ENCODE measurements around the gene DYDC1. TPM values are rescaled to one million over a fixed set of nuclear protein-coding genes. Genes with fewer than 3 reads are reported as not detected.

Gene DYDC1
- total RNA-seq, 4 donors from 2014 or later: not detected

- no peaks in the 10 kb centered on the region for H3K4me1 ChIP-seq
- DNase-seq: no peak
- H3K27me3 ChIP-seq: no peaks in the 10 kb centered on the region
- H3K4me3 ChIP-seq: no peak overlapping the region
- no peaks in the 10 kb centered on the region for H3K9me3 ChIP-seq
- no peak overlapping the region for H3K27ac ChIP-seq
- H3K36me3 ChIP-seq: no peaks in the 10 kb centered on the region
- no peak for TF ChIP-seq POLR2A (IDR thresholded peaks at IDR 0.05)
- TF ChIP-seq, protein P1, sequence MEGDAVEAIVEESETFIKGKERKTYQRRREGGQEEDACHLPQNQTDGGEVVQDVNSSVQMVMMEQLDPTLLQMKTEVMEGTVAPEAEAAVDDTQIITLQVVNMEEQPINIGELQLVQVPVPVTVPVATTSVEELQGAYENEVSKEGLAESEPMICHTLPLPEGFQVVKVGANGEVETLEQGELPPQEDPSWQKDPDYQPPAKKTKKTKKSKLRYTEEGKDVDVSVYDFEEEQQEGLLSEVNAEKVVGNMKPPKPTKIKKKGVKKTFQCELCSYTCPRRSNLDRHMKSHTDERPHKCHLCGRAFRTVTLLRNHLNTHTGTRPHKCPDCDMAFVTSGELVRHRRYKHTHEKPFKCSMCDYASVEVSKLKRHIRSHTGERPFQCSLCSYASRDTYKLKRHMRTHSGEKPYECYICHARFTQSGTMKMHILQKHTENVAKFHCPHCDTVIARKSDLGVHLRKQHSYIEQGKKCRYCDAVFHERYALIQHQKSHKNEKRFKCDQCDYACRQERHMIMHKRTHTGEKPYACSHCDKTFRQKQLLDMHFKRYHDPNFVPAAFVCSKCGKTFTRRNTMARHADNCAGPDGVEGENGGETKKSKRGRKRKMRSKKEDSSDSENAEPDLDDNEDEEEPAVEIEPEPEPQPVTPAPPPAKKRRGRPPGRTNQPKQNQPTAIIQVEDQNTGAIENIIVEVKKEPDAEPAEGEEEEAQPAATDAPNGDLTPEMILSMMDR (IDR thresholded peaks at IDR 0.05): no peak
- intact Hi-C loops (cut with DNase I; ENCODE audit: low total_unique reads): no loop called here
Measured at GRCh38 chr10:80290474-80291220, 65.9 kb downstream of the DYDC1 start.

DNA sequence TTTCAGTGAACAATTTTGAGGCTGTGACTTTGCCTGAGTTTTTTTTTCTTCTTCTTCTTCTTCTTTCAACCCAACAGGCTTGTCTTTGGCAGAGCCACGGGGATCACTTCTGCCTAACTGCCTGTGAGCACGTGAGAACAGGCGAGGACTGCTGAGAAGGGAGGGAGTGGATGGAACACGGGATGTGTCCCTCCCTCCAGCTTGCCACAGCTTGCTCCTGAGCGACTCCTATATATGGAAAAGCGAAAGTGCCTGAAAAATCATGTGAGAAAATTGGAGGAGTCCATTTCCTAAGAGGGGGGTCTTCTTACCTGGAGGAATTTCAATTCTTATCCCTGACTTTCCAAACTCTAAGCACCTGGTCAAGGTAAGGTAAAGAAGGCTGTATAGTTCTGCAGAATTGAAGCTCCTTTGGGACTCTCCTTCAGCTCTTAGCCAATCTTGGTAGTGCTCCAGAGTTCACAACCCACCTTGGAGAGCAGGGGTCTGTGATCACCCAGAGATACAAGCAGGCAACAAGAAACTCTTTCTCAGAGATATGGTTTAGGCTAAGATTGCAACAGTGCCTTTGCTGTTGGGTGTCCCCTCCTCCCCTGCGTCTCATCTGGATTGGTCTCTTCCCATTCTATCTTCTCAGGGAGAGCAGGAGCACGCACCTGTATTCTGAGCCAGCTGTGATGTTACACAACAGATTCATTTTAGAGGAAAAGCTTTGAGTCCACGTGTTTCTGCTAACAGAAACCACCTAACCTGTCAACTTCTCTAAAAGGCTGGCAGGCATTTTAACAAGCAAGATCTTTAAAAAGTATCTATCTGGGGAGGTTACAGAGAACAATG is 66.9 kb downstream of the DYDC1 start, which contains the start of gene MAT1A:
Gene MAT1A, minus strand, starts transcription at position 208 of the 837 bp plus-strand sequence. CDS start 235 bp downstream, outside the sequence.
- TF ChIP-seq POLR2A (IDR thresholded peaks at IDR 0.05): no peak
- TF ChIP-seq, protein P1 (IDR thresholded peaks at IDR 0.05): no peak
- no peaks in the 10 kb centered on the region for H3K36me3 ChIP-seq
- H3K4me1 ChIP-seq: no peaks in the 10 kb centered on the region
- H3K27me3 ChIP-seq: no peaks in the 10 kb centered on the region
- intact Hi-C loops (cut with DNase I; ENCODE audit: low total_unique reads): no loop called here
- H3K27ac ChIP-seq: no peak within 1 kb of the TSS
- no peak within 1 kb of the TSS for H3K4me3 ChIP-seq
- H3K9me3 ChIP-seq: no peaks in the 10 kb centered on the region
- no peak for DNase-seq

DNA sequence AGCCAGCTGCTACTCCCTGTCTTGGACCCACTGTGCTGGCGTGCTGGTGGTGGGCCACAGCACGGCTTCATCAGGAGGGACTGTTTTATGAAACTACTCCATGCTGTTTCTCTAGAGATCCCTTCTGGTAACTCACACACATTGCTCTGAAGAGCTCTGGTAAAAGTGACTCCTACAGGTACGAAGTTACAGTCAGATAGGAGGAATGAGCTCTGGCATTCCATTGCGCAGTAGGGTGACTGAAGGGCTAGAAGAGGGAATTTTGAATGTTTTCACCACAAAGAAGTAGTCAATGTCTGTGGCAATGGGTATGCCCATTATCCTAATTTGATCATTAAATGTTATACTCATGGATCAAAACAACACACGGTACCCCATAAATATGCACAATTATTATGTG is 67.7 kb downstream of the DYDC1 start:
- DNase-seq: no peak
- TF ChIP-seq POLR2A (IDR thresholded peaks at IDR 0.05): no peak
- TF ChIP-seq, protein P1 (IDR thresholded peaks at IDR 0.05): no peak
- H3K4me3 ChIP-seq: no peak overlapping the region
- no peaks in the 10 kb centered on the region for H3K36me3 ChIP-seq
- no peaks in the 10 kb centered on the region for H3K9me3 ChIP-seq
- H3K27me3 ChIP-seq: no peaks in the 10 kb centered on the region
- intact Hi-C loops (cut with DNase I; ENCODE audit: low total_unique reads): no loop called here
- H3K4me1 ChIP-seq: no peaks in the 10 kb centered on the region
- no peak overlapping the region for H3K27ac ChIP-seq

Other genes starting within 250 kb of the DYDC1 start
- gene PLAC9, start 224.0 kb downstream of the DYDC1 start, total RNA-seq: 10 to 100 TPM; 24.5 to 91.7 (median 30.2) TPM
- 100 to 1,000 TPM in 1 of 4 donors, 10 to 100 TPM in 3; 15.6 to 157 (median 47.2) TPM for gene ANXA11, start 151.2 kb downstream of the DYDC1 start, total RNA-seq
- gene MAT1A, start 67.1 kb downstream of the DYDC1 start, total RNA-seq: under 1 TPM in 1 of 4 donors, not detected in 3; 0.21 TPM
- gene DYDC2, start within 50 bp of the DYDC1 start, total RNA-seq: 10 to 100 TPM in 1 of 4 donors, 1 to 10 TPM in 1, under 1 TPM in 1, not detected in 1; 0.73 to 12.4 (median 6.6) TPM
- gene PRXL2A, start 51.8 kb upstream of the DYDC1 start, total RNA-seq: 10 to 100 TPM; 12.3 to 70.7 (median 50.9) TPM
- gene TSPAN14, start 97.6 kb upstream of the DYDC1 start, total RNA-seq: 100 to 1,000 TPM in 1 of 4 donors, 10 to 100 TPM in 3; 37.1 to 110 (median 66.1) TPM
- gene SH2D4B, start 181.1 kb upstream of the DYDC1 start, total RNA-seq: 1 to 10 TPM in 1 of 4 donors, under 1 TPM in 1, not detected in 2; 0.40 to 1.4 TPM